GM21737 (cell line): Measurements from ENCODE around the gene ROBO2.

Experiments
- ATAC-seq: cut with Tn5 transposase; IDR thresholded peaks from one replicate; pipeline ENCODE4 v1.9.1; 2021; ENCODE audit warnings: mild to moderate bottlenecking, moderate library complexity; ENCODE audit not compliant: unreplicated experiment

The ROBO2 gene

GRCh38 chr3:77254967-77255831, 215.3 kb downstream of the ROBO2 start:
- no peak for ATAC-seq

DNA sequence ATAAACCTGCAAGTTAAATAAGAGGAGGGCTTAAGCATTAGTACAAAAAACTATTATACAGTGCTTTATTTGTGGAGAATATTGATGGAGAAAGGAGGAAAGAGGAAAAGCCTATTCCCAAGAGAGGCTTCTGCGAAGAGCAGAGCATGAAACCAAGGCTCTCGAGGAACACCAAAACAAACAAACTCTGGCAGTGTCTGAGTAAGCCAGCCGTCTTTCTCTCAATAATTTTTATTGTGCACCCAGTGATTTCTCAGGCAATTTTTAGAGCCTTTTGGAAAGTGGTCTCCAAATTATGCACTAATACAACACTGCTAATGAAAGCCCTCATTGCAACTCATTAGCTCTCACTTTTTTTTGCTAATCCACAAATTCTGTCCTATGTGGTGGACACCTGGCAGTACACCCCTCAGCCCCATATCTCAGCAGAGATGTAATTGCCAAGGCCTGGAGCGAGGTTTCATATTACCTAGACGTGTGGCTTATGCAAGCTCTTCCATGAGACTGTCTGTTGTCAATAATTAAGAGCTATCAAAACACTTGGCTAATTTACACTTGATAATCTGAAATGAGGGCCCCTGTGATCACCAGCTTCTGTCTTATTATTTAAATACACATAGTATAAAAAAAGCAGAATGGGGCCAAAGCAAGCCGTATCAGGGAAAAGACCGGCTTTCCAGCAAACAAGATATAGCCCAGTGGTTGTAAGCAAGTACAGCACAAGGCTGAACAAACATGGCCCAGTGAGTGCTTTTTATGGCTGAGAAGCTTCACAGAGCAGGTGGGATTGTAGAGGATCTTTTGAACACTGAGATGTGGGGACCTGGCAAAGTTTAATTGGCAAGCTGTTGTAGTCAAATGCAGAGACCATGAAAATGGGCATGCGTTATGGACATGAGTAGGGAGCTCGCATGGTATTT, 216.9 kb downstream of the ROBO2 start:
- ATAC-seq = no peak

- ATAC-seq = no peak
Observed at GRCh38 chr3:77259694-77260093, 219.8 kb downstream of the ROBO2 start.

DNA sequence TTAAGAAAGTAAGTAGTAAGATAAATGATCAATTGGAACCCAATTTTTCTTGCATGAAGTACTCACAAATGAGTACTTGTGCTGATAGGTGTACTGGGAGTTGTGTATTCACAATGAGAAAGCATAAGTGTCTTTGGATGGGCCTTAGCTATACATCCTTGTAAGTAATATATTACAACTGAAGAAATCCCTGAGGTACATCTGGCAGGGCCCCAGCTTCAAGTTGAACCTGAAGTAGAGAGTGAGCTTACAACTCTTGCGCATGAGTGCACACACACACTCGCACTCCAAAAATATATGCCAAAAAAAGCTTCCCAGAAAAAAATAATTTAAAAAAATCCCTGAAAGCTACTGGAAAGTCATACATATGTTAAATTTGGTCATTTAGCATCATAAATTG, 222.5 kb downstream of the ROBO2 start:
- no peak for ATAC-seq

DNA sequence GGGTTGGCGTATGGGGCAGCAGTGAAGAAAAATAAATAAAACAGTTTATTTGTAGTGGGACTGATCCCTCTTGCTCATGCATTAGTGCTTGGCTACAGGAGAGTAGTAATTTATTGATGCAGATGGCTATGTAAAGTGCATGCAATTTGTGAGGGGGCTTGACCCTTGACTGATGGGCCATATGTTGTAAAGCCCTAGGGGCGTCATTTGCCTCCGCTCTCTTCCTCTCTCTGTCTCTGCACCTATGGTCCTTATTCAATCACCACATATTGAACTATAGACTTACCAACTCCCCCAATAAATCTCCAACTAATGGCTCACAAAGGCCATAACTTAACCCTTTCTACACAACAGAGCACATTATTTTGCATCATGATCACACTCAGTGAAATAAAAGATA, 227.7 kb downstream of the ROBO2 start:
- ATAC-seq = no peak

DNA sequence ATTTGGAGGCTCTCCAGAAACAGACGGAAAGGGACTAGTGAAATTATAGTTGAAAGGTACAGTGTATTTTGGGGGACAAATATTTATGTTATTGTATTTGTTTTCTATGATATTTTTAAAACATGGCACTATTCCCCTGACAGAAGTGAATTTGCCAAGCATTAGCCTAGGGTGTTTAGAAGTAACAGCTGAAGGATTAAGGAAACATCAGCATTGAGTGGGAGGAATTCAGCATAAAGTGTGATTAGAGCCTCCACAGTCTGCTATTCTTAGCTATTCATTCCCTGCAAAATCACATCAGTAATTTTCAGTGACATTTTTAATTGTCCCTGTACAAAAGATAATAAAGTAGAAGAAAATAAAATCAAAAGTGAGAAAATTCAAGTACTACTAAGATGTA, 231.4 kb downstream of the ROBO2 start:
- ATAC-seq = no peak

DNA sequence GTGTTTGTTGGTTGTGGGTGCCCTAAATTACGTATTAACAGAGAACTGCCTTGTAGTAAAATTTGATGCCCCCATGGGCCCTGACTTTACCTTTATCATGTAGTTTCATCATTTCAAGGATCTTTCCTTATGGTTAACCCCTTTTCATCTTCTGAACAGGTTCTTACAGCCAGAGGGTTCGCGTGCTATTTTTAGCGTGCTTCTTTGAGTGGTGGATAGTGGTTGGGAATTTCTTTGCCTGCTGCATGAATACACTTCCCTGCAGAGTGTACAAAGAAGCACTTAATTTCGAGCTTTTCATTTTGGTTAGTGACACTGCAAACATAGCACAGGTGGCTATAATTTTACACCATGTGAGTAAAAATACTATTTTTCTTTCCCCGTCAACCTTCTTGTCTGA, 231.8 kb downstream of the ROBO2 start:
- no peak for ATAC-seq

- ATAC-seq = no peak
Observed at GRCh38 chr3:77279276-77279675, 239.4 kb downstream of the ROBO2 start.

- no peak for ATAC-seq
Observed at GRCh38 chr3:77281721-77282120, 241.8 kb downstream of the ROBO2 start.

DNA sequence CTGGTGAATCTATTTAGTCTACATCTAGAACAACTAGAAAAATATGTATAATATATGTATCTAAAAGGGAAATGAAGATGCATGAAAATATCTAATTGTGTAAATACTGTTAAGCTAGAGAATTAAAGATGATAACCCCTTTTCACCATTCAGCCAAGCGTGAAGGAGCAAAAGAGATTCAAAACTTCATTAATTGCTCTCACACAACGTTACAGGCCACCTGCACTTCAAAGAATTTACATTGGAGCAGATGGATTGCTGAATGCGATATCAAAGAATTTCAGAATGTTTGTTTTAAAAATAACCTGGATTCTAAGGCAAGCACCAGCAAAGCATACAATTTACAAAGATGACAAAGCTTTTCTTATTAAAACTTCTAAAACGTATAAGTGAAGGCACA, 243.2 kb downstream of the ROBO2 start:
- ATAC-seq = no peak

DNA sequence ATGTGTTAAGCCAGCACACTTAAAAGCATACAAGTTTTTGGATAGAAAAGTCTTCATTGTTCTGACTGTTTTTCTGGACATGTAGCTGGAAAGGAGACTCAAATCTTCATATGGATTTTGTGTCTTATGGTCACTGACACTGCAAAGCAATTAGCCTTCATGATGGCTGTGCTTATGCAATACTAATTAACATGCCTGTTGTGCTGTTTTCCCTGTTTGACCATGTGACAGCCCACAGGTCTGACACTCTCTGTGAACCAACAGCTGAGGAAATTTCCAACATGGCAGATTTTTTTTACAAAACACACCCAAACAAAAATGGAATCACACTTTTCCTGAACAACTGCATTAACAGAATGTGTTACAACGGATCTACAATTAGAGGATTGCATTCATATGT, 248.4 kb downstream of the ROBO2 start:
- ATAC-seq = no peak

- no peak for ATAC-seq
Observed at GRCh38 chr3:77296527-77296926, 256.6 kb downstream of the ROBO2 start.

DNA sequence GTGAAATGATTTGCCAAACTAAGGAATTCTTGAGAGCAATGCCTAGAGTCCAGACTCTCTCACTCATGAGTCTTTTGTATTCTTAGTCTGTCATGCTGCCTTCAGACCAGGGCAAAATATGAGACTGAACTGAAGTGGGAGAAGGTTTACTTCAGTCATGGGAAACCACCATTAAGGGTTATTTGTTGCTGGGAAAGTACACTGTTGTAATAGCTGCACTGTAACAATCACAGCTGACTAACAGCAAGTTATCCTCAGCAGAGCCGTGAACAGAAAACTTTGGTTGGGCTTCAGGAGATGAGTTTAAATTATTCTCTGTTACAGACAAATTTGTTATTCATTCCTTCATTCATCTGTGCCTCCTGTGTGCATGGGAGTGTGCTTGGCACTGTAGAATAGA, 258.5 kb downstream of the ROBO2 start:
- ATAC-seq = no peak

DNA sequence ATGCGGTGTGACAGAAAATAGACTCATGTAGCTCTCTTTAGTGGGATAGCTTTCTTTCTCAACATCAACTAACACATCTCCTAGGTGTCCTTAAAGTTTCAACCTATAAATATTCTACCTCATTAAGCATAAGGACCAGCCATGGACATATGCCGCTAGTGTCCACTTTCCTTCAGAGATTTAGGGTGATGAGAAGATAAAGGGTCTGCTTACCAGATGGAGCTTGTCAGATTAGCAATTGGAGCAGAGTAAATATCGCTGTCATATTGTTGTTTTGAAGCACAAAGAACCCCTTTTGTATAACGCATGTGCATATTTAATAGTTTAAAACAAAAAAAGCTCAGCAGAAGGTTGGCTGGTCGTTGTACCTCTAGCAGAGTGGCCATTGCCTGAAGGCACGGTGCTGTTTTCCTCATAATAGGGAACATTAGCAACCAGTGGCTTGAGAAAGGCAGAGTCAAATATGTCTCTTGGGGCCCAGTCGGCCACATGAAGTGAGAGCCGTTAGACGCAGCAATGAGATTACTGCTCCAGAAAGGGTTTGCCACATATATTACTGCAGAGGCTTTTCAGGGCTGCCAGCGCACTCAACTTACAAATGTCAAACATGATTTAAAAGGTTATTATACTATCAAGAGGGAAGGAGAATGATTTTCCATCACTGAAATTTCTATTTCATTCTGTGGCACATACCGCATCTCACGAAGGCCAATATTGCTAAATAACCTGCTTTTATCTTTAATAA, 264.2 kb downstream of the ROBO2 start:
- ATAC-seq = no peak

DNA sequence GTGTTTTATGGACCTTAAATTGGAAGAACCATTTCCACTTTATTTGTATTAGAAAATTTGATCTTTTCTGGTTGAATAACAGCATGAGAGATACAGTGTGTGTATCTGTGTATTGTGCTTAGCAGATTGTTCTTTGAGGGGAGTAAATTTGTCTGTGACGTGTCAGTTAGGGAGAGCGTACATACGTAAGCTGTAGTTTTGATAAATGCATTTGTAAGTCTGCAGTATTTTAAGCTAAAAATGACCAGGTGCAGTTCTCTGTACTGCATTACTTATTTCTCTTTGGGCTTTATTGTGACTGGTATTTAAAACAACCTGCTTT, 264.8 kb downstream of the ROBO2 start:
- no peak for ATAC-seq

- ATAC-seq = no peak
Observed at GRCh38 chr3:77309460-77309859, 269.6 kb downstream of the ROBO2 start.

DNA sequence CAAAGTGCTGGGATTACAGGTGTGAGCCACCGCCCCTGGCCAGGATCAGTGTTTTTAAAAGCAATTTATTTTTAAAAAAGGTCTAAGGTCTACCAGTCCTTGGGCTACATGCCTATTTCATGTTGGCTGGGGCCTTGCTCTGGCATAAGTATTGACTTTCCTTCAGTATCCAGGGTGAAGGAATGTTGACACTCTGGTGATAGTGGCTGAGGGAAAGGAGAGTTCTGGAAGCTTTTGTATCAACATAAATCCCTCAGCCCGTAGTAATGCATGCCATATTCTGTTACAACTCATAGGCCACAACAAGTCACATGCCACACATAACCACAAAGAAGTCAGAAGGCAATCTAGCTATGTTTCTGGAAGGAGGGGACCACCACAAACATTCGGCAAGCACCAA, 273.9 kb downstream of the ROBO2 start:
- no peak for ATAC-seq

DNA sequence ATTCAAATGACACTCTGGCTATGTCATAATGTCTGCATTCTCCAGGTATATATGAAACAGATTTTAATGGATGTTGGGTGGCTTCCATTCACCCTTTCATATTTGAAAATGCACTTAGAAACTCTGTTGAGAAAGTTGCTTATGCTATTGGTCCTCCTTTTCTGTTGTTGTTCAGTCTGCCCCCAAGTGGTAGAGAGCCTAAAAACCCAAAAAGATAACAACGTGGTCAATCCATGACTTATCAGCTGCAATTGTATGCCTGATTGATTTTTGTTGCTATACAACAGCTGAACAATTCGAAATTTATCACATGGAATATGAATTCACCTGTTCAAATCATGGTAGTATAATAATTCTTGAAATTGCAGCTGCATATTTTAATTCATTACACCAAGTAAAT, 279.8 kb downstream of the ROBO2 start:
- no peak for ATAC-seq

GRCh38 chr3:77320514-77320913, 280.6 kb downstream of the ROBO2 start:
- no peak for ATAC-seq

GRCh38 chr3:77321646-77322045, 281.7 kb downstream of the ROBO2 start:
- no peak for ATAC-seq

GRCh38 chr3:77323626-77324025, 283.7 kb downstream of the ROBO2 start:
- ATAC-seq = no peak
